Activated naive CD4-positive, alpha-beta T cell treated with anti-CD3 and anti-CD28 coated beads, Interleukin-2, amount 10 ng/mL, durations not matched to agents 7 days and 5 days (primary cell): ENCODE results near the gene CDK5R1.
"Not testable (repeated sequence)": the region's sequence is repeated elsewhere in the genome, so short reads cannot be mapped to it uniquely, and the experiment has no call there.

Experiments used
- CTCF ChIA-PET: fragments of 350-600 bp; sonication (Branson Sonifier 250); formaldehyde crosslinking; loops from one replicate; lab custom pipeline; 2021; ENCODE audit warnings: antibody characterized with exemption; lab: Charles Lee
- DNase-seq: peaks from one replicate; pipeline ENCODE4 v3.0.0-alpha.2; 2020
- H3K27ac Mint-ChIP-seq: one replicate; pipeline ENCODE4 v1.8.0; 2021; ENCODE audit warnings: mild to moderate bottlenecking, moderate library complexity, mixed read lengths
- H3K27me3 Mint-ChIP-seq: one replicate; pipeline ENCODE4 v1.8.0; 2021; ENCODE audit warnings: mild to moderate bottlenecking, mixed read lengths
- H3K36me3 Mint-ChIP-seq: one replicate; pipeline ENCODE4 v1.8.0; 2021; ENCODE audit warnings: mixed read lengths
- H3K4me1 Mint-ChIP-seq: one replicate; pipeline ENCODE4 v1.8.0; 2021; ENCODE audit warnings: mixed read lengths
- H3K4me3 Mint-ChIP-seq: one replicate; pipeline ENCODE4 v1.8.0; 2021; ENCODE audit warnings: mild to moderate bottlenecking, moderate library complexity, mixed read lengths
- H3K9me3 Mint-ChIP-seq: one replicate; pipeline ENCODE4 v1.8.0; 2021; ENCODE audit warnings: mixed read lengths

CDK5R1 gene

GRCh38 chr17:32486701-32487472 is at the start of gene CDK5R1:
CDK5R1 (plus strand) TSS chr17:32486993; CDS start chr17:32487621, 628 bp downstream.
- DNase-seq, result peak; percentile 83
- Mint-ChIP-seq H3K9me3 (no peaks in the 10 kb centered on the region), H3K36me3 (peaks cover 35% of the 10 kb centered on the region), H3K4me1 (peaks cover 54% of the 10 kb centered on the region), H3K27me3 (peaks cover 7% of the 10 kb centered on the region), H3K27ac (peak within 1 kb of the TSS; percentile 77), H3K4me3 (peak within 1 kb of the TSS; percentile 80)
- CTCF ChIA-PET, result interaction anchor here (0.9 to 3.5 kb wide), 5 partner anchors 38 to 172 kb away, joined by 3 to 22 read pairs (median 5); partner anchors contain the start of gene PSMD11

- Mint-ChIP-seq H3K4me3 (no peak overlapping the region), H3K4me1 (peaks cover 22% of the 10 kb centered on the region), H3K36me3 (peaks cover 5% of the 10 kb centered on the region), H3K27ac (no peak overlapping the region), H3K9me3 (no peaks in the 10 kb centered on the region), H3K27me3 (peaks cover 54% of the 10 kb centered on the region)
- CTCF ChIA-PET, result interaction anchor here (0.7 kb wide), 1 partner anchor 125 kb away, joined by 4 read pairs; no protein-coding TSS in a partner anchor
- no peak for DNase-seq
Observed at GRCh38 chr17:32440722-32441121, 46.1 kb upstream of the CDK5R1 start.

GRCh38 chr17:32441886-32442285 is 44.9 kb upstream of the CDK5R1 start:
- CTCF ChIA-PET, result interaction anchor here (0.8 kb wide), 1 partner anchor 11 kb away, joined by 3 read pairs; no protein-coding TSS in a partner anchor
- no peak overlapping the region for H3K4me3 Mint-ChIP-seq

GRCh38 chr17:32443827-32444300 is 42.9 kb upstream of the CDK5R1 start:
- Mint-ChIP-seq H3K27me3 (peaks cover 40% of the 10 kb centered on the region), H3K4me3 (peak overlapping the region; percentile 88), H3K4me1 (peaks cover 41% of the 10 kb centered on the region), H3K9me3 (no peaks in the 10 kb centered on the region), H3K36me3 (peaks cover 24% of the 10 kb centered on the region), H3K27ac (peak overlapping the region; percentile 86)
- no peak for DNase-seq
- CTCF ChIA-PET, result interaction anchor here (0.7 to 3.5 kb wide), 17 partner anchors 10 to 433 kb away, joined by 3 to 34 read pairs (median 3); partner anchors contain the start of genes CDK5R1 and MYO1D

More at GRCh38 chr17:32441886-32442285, 44.9 kb upstream of the CDK5R1 start:
- H3K27ac Mint-ChIP-seq, result no peak overlapping the region
- H3K27me3 Mint-ChIP-seq, result peaks cover 53% of the 10 kb centered on the region
- peaks cover 34% of the 10 kb centered on the region for H3K4me1 Mint-ChIP-seq
- H3K9me3 Mint-ChIP-seq, result no peaks in the 10 kb centered on the region
- DNase-seq, result no peak
- H3K36me3 Mint-ChIP-seq, result peaks cover 11% of the 10 kb centered on the region

- CTCF ChIA-PET, result interaction anchor here (0.7 to 3.5 kb wide), 17 partner anchors 10 to 433 kb away, joined by 3 to 34 read pairs (median 3); partner anchors contain the start of genes CDK5R1 and MYO1D
- Mint-ChIP-seq H3K27me3 (peaks cover 36% of the 10 kb centered on the region), H3K4me3 (peak within 1 kb of the TSS; percentile 88), H3K27ac (peak within 1 kb of the TSS; percentile 86), H3K9me3 (no peaks in the 10 kb centered on the region), H3K4me1 (peaks cover 42% of the 10 kb centered on the region), H3K36me3 (peaks cover 29% of the 10 kb centered on the region)
- peak; percentile 99 for DNase-seq
Observed at GRCh38 chr17:32444301-32445073, 42.3 kb upstream of the CDK5R1 start, which contains the start of gene PSMD11. PSMD11 (plus strand) TSS chr17:32444510; CDS start chr17:32444524, 14 bp downstream.

GRCh38 chr17:32445074-32445415 is 41.7 kb upstream of the CDK5R1 start:
- no peaks in the 10 kb centered on the region for H3K9me3 Mint-ChIP-seq
- H3K4me3 Mint-ChIP-seq, result peak overlapping the region; percentile 88

GRCh38 chr17:32445497-32445896 is 41.3 kb upstream of the CDK5R1 start:
- no peaks in the 10 kb centered on the region for H3K9me3 Mint-ChIP-seq
- CTCF ChIA-PET, result interaction anchor here (3.5 kb wide), 1 partner anchor 18 kb away, joined by 34 read pairs; no protein-coding TSS in a partner anchor
- peaks cover 33% of the 10 kb centered on the region for H3K27me3 Mint-ChIP-seq
- H3K4me3 Mint-ChIP-seq, result peak overlapping the region; percentile 88
- no peak for DNase-seq
- peaks cover 35% of the 10 kb centered on the region for H3K36me3 Mint-ChIP-seq
- peaks cover 47% of the 10 kb centered on the region for H3K4me1 Mint-ChIP-seq
- H3K27ac Mint-ChIP-seq, result peak overlapping the region; percentile 78

More at GRCh38 chr17:32445074-32445415, 41.7 kb upstream of the CDK5R1 start:
- peaks cover 46% of the 10 kb centered on the region for H3K4me1 Mint-ChIP-seq
- peaks cover 35% of the 10 kb centered on the region for H3K27me3 Mint-ChIP-seq
- CTCF ChIA-PET, result interaction anchor here (1.5 to 3.5 kb wide), 3 partner anchors 9 to 38 kb away, joined by 4 to 34 read pairs (median 7); no protein-coding TSS in a partner anchor
- H3K36me3 Mint-ChIP-seq, result peaks cover 34% of the 10 kb centered on the region
- H3K27ac Mint-ChIP-seq, result peak overlapping the region; percentile 78
- peak; percentile 42 for DNase-seq

GRCh38 chr17:32445971-32446370 is 40.8 kb upstream of the CDK5R1 start:
- Mint-ChIP-seq H3K9me3 (no peaks in the 10 kb centered on the region), H3K4me3 (peak overlapping the region; percentile 88), H3K4me1 (peaks cover 49% of the 10 kb centered on the region), H3K27me3 (peaks cover 28% of the 10 kb centered on the region), H3K27ac (peak overlapping the region; percentile 78), H3K36me3 (peaks cover 38% of the 10 kb centered on the region)
- CTCF ChIA-PET, result interaction anchor here (3.5 kb wide), 1 partner anchor 17 kb away, joined by 34 read pairs; no protein-coding TSS in a partner anchor
- no peak for DNase-seq

- no peak for DNase-seq
- Mint-ChIP-seq H3K4me1 (peaks cover 45% of the 10 kb centered on the region), H3K27ac (no peak overlapping the region), H3K36me3 (peaks cover 47% of the 10 kb centered on the region), H3K4me3 (no peak overlapping the region), H3K9me3 (no peaks in the 10 kb centered on the region), H3K27me3 (peaks cover 19% of the 10 kb centered on the region)
- CTCF ChIA-PET, result interaction anchor here (2.8 kb wide), 1 partner anchor 16 kb away, joined by 19 read pairs; no protein-coding TSS in a partner anchor
Observed at GRCh38 chr17:32446949-32447348, 39.8 kb upstream of the CDK5R1 start.

GRCh38 chr17:32449963-32450362 is 36.8 kb upstream of the CDK5R1 start:
- Mint-ChIP-seq H3K36me3 (peaks cover 69% of the 10 kb centered on the region), H3K4me1 (peaks cover 33% of the 10 kb centered on the region), H3K9me3 (no peaks in the 10 kb centered on the region), H3K27me3 (no peaks in the 10 kb centered on the region), H3K4me3 (no peak overlapping the region), H3K27ac (no peak overlapping the region)
- DNase-seq, result no peak
- CTCF ChIA-PET, result interaction anchor here (1.3 kb wide), 1 partner anchor 34 kb away, joined by 4 read pairs; no protein-coding TSS in a partner anchor

- H3K4me3 Mint-ChIP-seq, H3K27me3 Mint-ChIP-seq, H3K9me3 Mint-ChIP-seq, DNase-seq, H3K27ac Mint-ChIP-seq: not testable (repeated sequence)
- Mint-ChIP-seq H3K36me3 (peaks cover 69% of the 10 kb centered on the region), H3K4me1 (peaks cover 30% of the 10 kb centered on the region)
- CTCF ChIA-PET, result interaction anchor here (1.1 kb wide), 1 partner anchor 12 kb away, joined by 5 read pairs; no protein-coding TSS in a partner anchor
Observed at GRCh38 chr17:32450379-32450778, 36.4 kb upstream of the CDK5R1 start.

GRCh38 chr17:32451879-32452278 is 34.9 kb upstream of the CDK5R1 start:
- H3K27me3 Mint-ChIP-seq, result no peaks in the 10 kb centered on the region
- CTCF ChIA-PET, result no interaction called here

GRCh38 chr17:32452281-32452680 is 34.5 kb upstream of the CDK5R1 start:
- CTCF ChIA-PET, result no interaction called here
- H3K4me3 Mint-ChIP-seq, result no peak overlapping the region
- DNase-seq, result no peak
- H3K27me3 Mint-ChIP-seq, result no peaks in the 10 kb centered on the region
- no peaks in the 10 kb centered on the region for H3K9me3 Mint-ChIP-seq
- H3K27ac Mint-ChIP-seq, result no peak overlapping the region
- H3K36me3 Mint-ChIP-seq, result peaks cover 64% of the 10 kb centered on the region
- peaks cover 16% of the 10 kb centered on the region for H3K4me1 Mint-ChIP-seq

More at GRCh38 chr17:32451879-32452278, 34.9 kb upstream of the CDK5R1 start:
- Mint-ChIP-seq H3K36me3 (peaks cover 66% of the 10 kb centered on the region), H3K4me1 (peaks cover 16% of the 10 kb centered on the region), H3K4me3 (no peak overlapping the region), H3K9me3 (no peaks in the 10 kb centered on the region), H3K27ac (no peak overlapping the region)
- DNase-seq, result no peak
